K562 (cell line): Measurements from ENCODE around the gene WWP2. TPM values are rescaled to one million over a fixed set of nuclear protein-coding genes. Genes with fewer than 3 reads are reported as not detected.

Experiments used
- ATAC-seq: fragments of 200-7000 bp; cut with Tn5 transposase; 3 replicates; pipeline ENCODE4 v1.9.1; 2020; ENCODE audit warnings: moderate library complexity
- BruUV-seq: library from RNA; stranded (reverse); fragments of 400-500 nt; replicated peaks from 2 replicates; lab custom pipeline; 2021; lab: Mats Ljungman, UMichigan
- CTCF ChIA-PET: fragments of 300-600 bp; formaldehyde crosslinking; extraction: SDS; loops from one replicate; lab custom pipeline; 2021; ENCODE audit warnings: low intra/inter-chr PET ratio; lab: Yijun Ruan, JAX
- POLR2A ChIA-PET: fragments of 300-600, 350-650 bp; sonication (Branson Sonifier 250); formaldehyde crosslinking; extraction: SDS; loops from one replicate; lab custom pipeline; 2021; ENCODE audit warnings: antibody characterized with exemption, inconsistent platforms; lab: Yijun Ruan, JAX
- DNase-seq, 4 experiments: peaks; one replicate each; pipeline versions ENCODE4 v3.0.0 to v3.0.0-alpha.2; 2011 to 2018; ENCODE audit warnings: low spot score in 3 of 4, mixed read lengths in 3 of 4; ENCODE audit errors: extremely low read depth in 1 of 4
- FAIRE-seq: peaks from 2 replicates; lab custom pipeline; 2011; peaks lifted over from hg19 to GRCh38; lab: Jason Lieb, UNC
- H2AFZ ChIP-seq: 2 replicates; pipeline ENCODE4 v1.6.0; 2011; ENCODE audit warnings: low read depth, low read length, control low read depth, inconsistent platforms
- H3K27ac ChIP-seq: fragments of 200-600 bp; 3 replicates; pipeline ENCODE4 v1.8.0; 2011; ENCODE audit warnings: low read depth, mild to moderate bottlenecking, control low read depth, inconsistent platforms, low read length, moderate library complexity, mixed read lengths; ENCODE audit errors: extremely low read depth
- H3K27me3 ChIP-seq, 2 experiments: fragments of 300-600 bp in 1 of 2; 2 replicates in 1 of 2; 3 replicates in 1 of 2; pipeline versions ENCODE4 v1.6.0 to v1.8.0; 2011; ENCODE audit warnings: inconsistent platforms in 2 of 2, low read length in 2 of 2, mild to moderate bottlenecking in 1 of 2, mixed read lengths in 1 of 2, moderate library complexity in 1 of 2; ENCODE audit not compliant: control insufficient read depth in 2 of 2, insufficient read depth in 2 of 2
- H3K36me3 ChIP-seq: fragments of 300-600 bp; 3 replicates; pipeline ENCODE4 v1.8.0; 2011; ENCODE audit warnings: mild to moderate bottlenecking, low read length, inconsistent platforms; ENCODE audit not compliant: control insufficient read depth, insufficient read depth
- H3K4me1 ChIP-seq, 2 experiments: fragments of 200-600 bp in 1 of 2; replicated peaks in 1 of 2; 2 replicates in 1 of 2; 3 replicates in 1 of 2; pipeline versions ENCODE4 v1.5.1 to v1.8.0; 2011; ENCODE audit warnings: inconsistent platforms in 2 of 2, low read length in 2 of 2, mild to moderate bottlenecking in 1 of 2, mixed read lengths in 1 of 2, moderate library complexity in 1 of 2; ENCODE audit not compliant: control insufficient read depth in 2 of 2, insufficient read depth in 2 of 2
- H3K4me2 ChIP-seq: 2 replicates; pipeline ENCODE4 v1.6.1; 2011; ENCODE audit warnings: low read length, control low read depth, inconsistent platforms, mixed read lengths; ENCODE audit not compliant: insufficient read depth
- H3K4me3 ChIP-seq: fragments of 200-600 bp; sonication (generic), shearing (Covaris generic); 2 replicates; pipeline ENCODE4 v1.5.1; 2016; ENCODE audit warnings: control low read depth, inconsistent platforms
- H3K79me2 ChIP-seq: fragments of 200-600 bp; 3 replicates; pipeline ENCODE4 v1.8.0; 2011; ENCODE audit warnings: low read length, inconsistent platforms; ENCODE audit not compliant: control insufficient read depth, insufficient read depth
- H3K9ac ChIP-seq, 2 experiments: 2 replicates each; pipeline versions ENCODE4 v1.6.0 to v1.6.1; 2011; ENCODE audit warnings: low read depth in 2 of 2, low read length in 2 of 2, control low read depth in 1 of 2, inconsistent platforms in 1 of 2, mild to moderate bottlenecking in 1 of 2, mixed read lengths in 1 of 2; ENCODE audit not compliant: insufficient read depth in 1 of 2
- H3K9me1 ChIP-seq: one replicate; pipeline ENCODE4 v1.6.0; 2011; ENCODE audit warnings: inconsistent platforms, mild to moderate bottlenecking, low read length, moderate library complexity; ENCODE audit not compliant: control insufficient read depth, insufficient read depth
- H3K9me3 ChIP-seq: replicated peaks from 2 replicates; pipeline ENCODE4 v1.5.1; 2011; ENCODE audit warnings: low read depth, low read length, inconsistent platforms; ENCODE audit not compliant: control insufficient read depth, insufficient read depth
- H4K20me1 ChIP-seq: replicated peaks from 2 replicates; pipeline ENCODE4 v1.6.1; 2011; ENCODE audit warnings: low read length, inconsistent platforms, mixed read lengths; ENCODE audit not compliant: control insufficient read depth, insufficient read depth
- CTBP1 ChIP-seq: fragments of 450-650 bp; IDR thresholded peaks from 2 replicates; pipeline ENCODE4 v1.6.1; 2016; ENCODE audit warnings: borderline replicate concordance
- ESRRA ChIP-seq: fragments of 450-650 bp; IDR thresholded peaks from 2 replicates; pipeline ENCODE4 v1.6.1; 2014; ENCODE audit warnings: low read depth, mild to moderate bottlenecking, moderate library complexity, borderline replicate concordance
- KDM1A ChIP-seq, 2 experiments: fragments of 450-650 bp; IDR thresholded peaks; 2 replicates each; pipeline ENCODE4 v1.6.1; 2016; ENCODE audit warnings: mild to moderate bottlenecking in 2 of 2
- KLF13 ChIP-seq: fragments of 450-650 bp; IDR thresholded peaks from 2 replicates; pipeline ENCODE4 v1.6.1; 2016; ENCODE audit warnings: missing genetic modification characterization, low read depth, mild to moderate bottlenecking, missing compliant biosample characterization, moderate library complexity, borderline replicate concordance
- MEF2A ChIP-seq: IDR thresholded peaks from 2 replicates; pipeline ENCODE4 v1.6.1; 2011; ENCODE audit warnings: low read depth, mild to moderate bottlenecking, low read length, moderate library complexity; ENCODE audit not compliant: control insufficient read depth
- MYC ChIP-seq, 2 experiments: fragments of 250-450 bp in 1 of 2; sonication (Bioruptor Pico) in 1 of 2; IDR thresholded peaks; 2 replicates each; pipeline versions ENCODE4 v1.5.1 to v1.6.1; 2012 to 2021; ENCODE audit warnings: low read depth in 2 of 2, borderline replicate concordance in 1 of 2, improper control_type of control experiment in 1 of 2, low read length in 1 of 2, mild to moderate bottlenecking in 1 of 2, moderate library complexity in 1 of 2
- NR4A1 ChIP-seq, 2 experiments: fragments of 250-450 bp in 1 of 2; fragments of 450-650 bp in 1 of 2; sonication (Bioruptor Pico) in 1 of 2; IDR thresholded peaks; 2 replicates each; pipeline versions ENCODE4 v1.4.0 to v1.6.1; 2016 to 2020; ENCODE audit warnings: mild to moderate bottlenecking in 2 of 2, missing compliant biosample characterization in 1 of 2, missing genetic modification characterization in 1 of 2, moderate library complexity in 1 of 2
- POLR2H ChIP-seq: IDR thresholded peaks from 2 replicates; pipeline ENCODE4 v1.6.1; 2016; ENCODE audit warnings: missing genetic modification characterization, low read depth, mild to moderate bottlenecking, control low read depth, missing compliant biosample characterization, moderate library complexity
- SPI1 ChIP-seq: IDR thresholded peaks from 2 replicates; pipeline ENCODE4 v1.6.1; 2011; ENCODE audit warnings: low read depth, low read length, control low read depth, borderline replicate concordance
- SRF ChIP-seq, 2 experiments: fragments of 250-450, 450-650 bp in 1 of 2; sonication (Bioruptor Pico) in 1 of 2; sonication (generic) in 1 of 2; formaldehyde crosslinking; IDR thresholded peaks; 2 replicates each; pipeline versions ENCODE4 v1.5.0 to v1.5.1; 2020 to 2022; ENCODE audit warnings: mild to moderate bottlenecking in 1 of 2, missing genetic modification reagents in 1 of 2
- TAL1 ChIP-seq: fragments of 450-650 bp; IDR thresholded peaks from 2 replicates; pipeline ENCODE4 v1.6.1; 2016; ENCODE audit warnings: mild to moderate bottlenecking
- TBP ChIP-seq: optimal IDR thresholded peaks from 2 replicates; pipeline ENCODE3; 2011; ENCODE audit warnings: low read depth, low read length, improper control_type of control experiment
- TCF7 ChIP-seq: sonication (generic); IDR thresholded peaks from 2 replicates; pipeline ENCODE4 v1.6.1; 2016; ENCODE audit warnings: antibody characterized with exemption, borderline replicate concordance
- TEAD1 ChIP-seq, 2 experiments: fragments of 450-650 bp in 1 of 2; sonication (generic) in 1 of 2; formaldehyde crosslinking; IDR thresholded peaks; 2 replicates each; pipeline versions ENCODE4 v1.4.0 to v1.8.0; 2020 to 2022; ENCODE audit warnings: mild to moderate bottlenecking in 2 of 2, missing genetic modification reagents in 1 of 2
- ZNF121 ChIP-seq: sonication (generic); formaldehyde crosslinking; conservative IDR thresholded peaks from 2 replicates; pipeline ENCODE4 v1.8.0; 2022; ENCODE audit warnings: missing genetic modification reagents
- ZNF589 ChIP-seq: fragments of 200-800 bp; sonication (Bioruptor generic); IDR thresholded peaks from 2 replicates; pipeline ENCODE4 v1.6.1; 2016; ENCODE audit warnings: low read depth, missing genetic modification characterization, missing compliant biosample characterization
- WGBS: fragments of 100-300 bp; shearing (Covaris generic); methylation state at CpG from one replicate; pipeline ENCODE4 v1.1.6; 2016; ENCODE audit warnings: low coverage, mixed read lengths; ENCODE audit not compliant: insufficient coverage; ENCODE audit errors: missing lambda C conversion rate; 5-methylcytosine and 5-hydroxymethylcytosine counted together
- in situ Hi-C: fragments of 300-500 bp; cut with MboI; formaldehyde crosslinking; loops from 4 replicates; pipeline ENCODE4 v1.15.0; 2018; ENCODE audit warnings: inconsistent platforms, mixed read lengths
- intact Hi-C: fragments of 100-400 bp; cut with micrococcal nuclease; formaldehyde crosslinking; loops from 2 replicates; pipeline ENCODE4 v1.14.2; 2022
- polyA plus RNA-seq, 8 experiments: library from polyadenylated mRNA; depleted of rRNA in 4 of 8; stranded (reverse) in 5 of 8; unstranded in 3 of 8; fragments of >200 nt; fragmentation: Nextera tagmentation in 2 of 8; fragmentation: Illumina TruSeq in 1 of 8; extraction: Ambion mirVana in 2 of 8; extraction: Trizol in 1 of 8; gene quantifications; 2 replicates each; pipeline versions ENCODE4 v1.2.1 to v1.2.3, GENCODE V29; 2011 to 2014; ENCODE audit warnings: inconsistent platforms in 1 of 8, missing spikeins in 1 of 8
- total RNA-seq, 7 experiments: library from RNA; depleted of rRNA in 6 of 7; stranded (reverse); fragments of >200 nt in 6 of 7; fragmentation: Illumina TruSeq in 2 of 7; extraction: Trizol in 2 of 7; gene quantifications; 2 replicates each; pipeline versions ENCODE4 v1.2.1 to v1.2.3, GENCODE V29; 2011 to 2021; ENCODE audit warnings: low replicate concordance in 1 of 7
- TF ChIP-seq, protein P1 (sequence below): fragments of 450-650 bp; formaldehyde crosslinking; IDR thresholded peaks from 2 replicates; pipeline ENCODE4 v1.4.0; 2020; ENCODE audit warnings: mild to moderate bottlenecking, moderate library complexity
- TF ChIP-seq, protein P2 (sequence below): fragments of 450-650 bp; IDR thresholded peaks from 2 replicates; pipeline ENCODE4 v1.6.1; 2016; ENCODE audit warnings: low read depth, mild to moderate bottlenecking, moderate library complexity

WWP2 gene
- total and polyA plus RNA-seq, 9 of the 15 experiments (the other 6 are each of a cell fraction or from before 2014, with no cell fraction given) = 1.9 to 34.4 (median 14.6) TPM

DNA sequence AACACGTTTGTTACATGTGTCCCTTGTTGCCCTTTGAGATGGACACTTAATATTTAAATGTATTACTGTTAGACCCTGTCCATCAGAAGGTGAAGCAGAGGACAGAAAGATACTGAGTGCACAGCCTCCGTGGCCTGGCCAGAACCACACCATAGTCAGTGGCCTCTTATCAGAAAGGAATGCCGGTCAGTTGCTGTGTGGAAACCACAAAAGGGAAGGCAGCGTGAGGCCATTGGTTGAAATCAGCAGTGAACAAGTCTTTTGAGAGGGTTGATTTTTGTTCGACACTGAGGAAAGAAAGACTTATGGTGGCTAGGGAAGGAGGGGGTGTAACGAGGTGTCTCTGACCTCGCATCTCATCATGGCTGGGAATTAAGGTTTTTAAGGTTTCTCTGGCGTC lies 103.6 kb downstream of the WWP2 start:
- in situ Hi-C loops = no loop called here
- TF ChIP-seq SRF (CRISPR knock-in tag; IDR thresholded peaks at IDR 0.05) = peak in 1 of 2 experiments; percentile 30; a peak in 1 of 4 replicates
- peak; percentile 59 to 70; a peak in 3 of 4 replicates for TF ChIP-seq KDM1A (IDR thresholded peaks at IDR 0.05)
- TF ChIP-seq SPI1 = peak; percentile 60; the same call in 1 of the 2 replicates
- TF ChIP-seq TCF7 = no peak
- TF ChIP-seq, protein P1, sequence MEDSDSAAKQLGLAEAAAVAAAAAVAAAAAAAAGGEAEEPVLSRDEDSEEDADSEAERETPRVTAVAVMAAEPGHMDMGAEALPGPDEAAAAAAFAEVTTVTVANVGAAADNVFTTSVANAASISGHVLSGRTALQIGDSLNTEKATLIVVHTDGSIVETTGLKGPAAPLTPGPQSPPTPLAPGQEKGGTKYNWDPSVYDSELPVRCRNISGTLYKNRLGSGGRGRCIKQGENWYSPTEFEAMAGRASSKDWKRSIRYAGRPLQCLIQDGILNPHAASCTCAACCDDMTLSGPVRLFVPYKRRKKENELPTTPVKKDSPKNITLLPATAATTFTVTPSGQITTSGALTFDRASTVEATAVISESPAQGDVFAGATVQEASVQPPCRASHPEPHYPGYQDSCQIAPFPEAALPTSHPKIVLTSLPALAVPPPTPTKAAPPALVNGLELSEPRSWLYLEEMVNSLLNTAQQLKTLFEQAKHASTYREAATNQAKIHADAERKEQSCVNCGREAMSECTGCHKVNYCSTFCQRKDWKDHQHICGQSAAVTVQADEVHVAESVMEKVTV (CRISPR knock-in tag) = no peak
- TF ChIP-seq ESRRA = peak; percentile 96
- TF ChIP-seq MEF2A = no peak
- TF ChIP-seq CTBP1 = peak; percentile 76; the same call in 1 of the 2 replicates
- TF ChIP-seq NR4A1 (CRISPR knock-in tag; IDR thresholded peaks at IDR 0.05) = no peak
- peak; percentile 44; the same call in 1 of the 2 replicates for TF ChIP-seq NR4A1 (tag; IDR thresholded peaks at IDR 0.05)
- peak; percentile 57; the same call in 1 of the 2 replicates for TF ChIP-seq MYC (IDR thresholded peaks at IDR 0.05; ENCODE audit: low read depth, low read length)
- TF ChIP-seq MYC (CRISPR knock-in tag; IDR thresholded peaks at IDR 0.05; ENCODE audit: borderline replicate concordance, low read depth) = no peak
- peak; percentile 58; the same call in 1 of the 2 replicates for TF ChIP-seq ZNF589 (CRISPR knock-in tag)
- no peak for TF ChIP-seq ZNF121 (CRISPR knock-in tag)
- TF ChIP-seq, protein P2, sequence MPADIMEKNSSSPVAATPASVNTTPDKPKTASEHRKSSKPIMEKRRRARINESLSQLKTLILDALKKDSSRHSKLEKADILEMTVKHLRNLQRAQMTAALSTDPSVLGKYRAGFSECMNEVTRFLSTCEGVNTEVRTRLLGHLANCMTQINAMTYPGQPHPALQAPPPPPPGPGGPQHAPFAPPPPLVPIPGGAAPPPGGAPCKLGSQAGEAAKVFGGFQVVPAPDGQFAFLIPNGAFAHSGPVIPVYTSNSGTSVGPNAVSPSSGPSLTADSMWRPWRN = peak; percentile 82
- peak; percentile 29; the same call in 1 of the 2 replicates for TF ChIP-seq TAL1
- TF ChIP-seq KLF13 = no peak
- peak; percentile 95 to 96 for TF ChIP-seq TEAD1 (CRISPR knock-in tag; IDR thresholded peaks at IDR 0.05)
- no peak for TF ChIP-seq POLR2H (tag)
- TF ChIP-seq TBP = peak; percentile 16

More for the DNA sequence above, 103.6 kb downstream of the WWP2 start:
- POLR2A ChIA-PET = interaction anchor here (0.6 to 1.5 kb wide), 3 partner anchors 10 to 533 kb away, joined by 3 to 4 read pairs (median 3); no protein-coding TSS in a partner anchor
- no peaks in the 10 kb centered on the region; the same call in 2 of the 3 replicates for H3K79me2 ChIP-seq
- H3K9me3 ChIP-seq = peaks cover 5% of the 10 kb centered on the region; the same call in 1 of the 2 replicates
- peak overlapping the region; percentile 64 for H3K4me2 ChIP-seq
- CTCF ChIA-PET = no interaction called here
- no peak overlapping the region for H3K4me3 ChIP-seq
- H3K27ac ChIP-seq = peak overlapping the region; percentile 86
- H3K9ac ChIP-seq = peak overlapping the region in 1 of 2 experiments; percentile 51; a peak in 3 of 4 replicates
- no peaks in the 10 kb centered on the region for H4K20me1 ChIP-seq
- DNase-seq (peak; percentile 47 to 92 (median 66)), ATAC-seq (peak; percentile 98), FAIRE-seq (peak; percentile 100)
- peak overlapping the region; percentile 84 for H2AFZ ChIP-seq
- peaks cover 10 to 20% of the 10 kb centered on the region in 2 experiments for H3K4me1 ChIP-seq
- no TSS peak for BruUV-seq
- 2% methylated on average over 8 of the region's 8 CpGs for WGBS
- intact Hi-C loops = no loop called here
- H3K27me3 ChIP-seq = no peaks in the 10 kb centered on the region
- H3K9me1 ChIP-seq = no peaks in the 10 kb centered on the region
- H3K36me3 ChIP-seq = peaks cover 5% of the 10 kb centered on the region; the same call in 1 of the 3 replicates
